ENCODE measurements around the gene PRR12.

- TF ChIP-seq POLR2A (IDR thresholded peaks at IDR 0.05) (no peak), CTCF (IDR thresholded peaks at IDR 0.05) (no peak), POLR2AphosphoS5 (IDR thresholded peaks at IDR 0.05; ENCODE audit: insufficient read depth in 1 of 2, low read depth in 1 of 2) (no peak)
These were observed 38.2 kb upstream of the PRR12 start for GRCh38 chr19:49552749-49553148.

Data from vagina (tissue), 2 donors.